Peyer's patch (tissue), 4 donors: Measurements from ENCODE around the gene MED16. TPM values are rescaled to one million over a fixed set of nuclear protein-coding genes. Genes with fewer than 3 reads are reported as not detected.

Experiments used
- DNase-seq, 3 donors: peaks; one replicate each; pipeline ENCODE4 v3.0.0-alpha.2; 2017 to 2019
- H3K27ac ChIP-seq, 4 donors: fragments of 200-600 bp; sonication (generic); one replicate each; pipeline ENCODE4 v1.5.1; 2016 to 2019
- H3K27me3 ChIP-seq, 2 donors: fragments of 200-600 bp; sonication (generic); one replicate each; pipeline ENCODE4 v1.5.1; 2019
- H3K36me3 ChIP-seq, 3 donors: fragments of 200-600 bp; sonication (generic); one replicate each; pipeline ENCODE4 v1.5.1; 2016 to 2019
- H3K4me1 ChIP-seq, 4 donors: fragments of 200-600 bp; sonication (generic); one replicate each; pipeline ENCODE4 v1.5.1; 2016 to 2019
- H3K4me3 ChIP-seq, 4 donors: fragments of 200-600 bp; sonication (generic); 1 replicate in 3 of 4; 2 replicates in 1 of 4; pipeline ENCODE4 v1.5.1; 2016 to 2019; ENCODE audit warnings: mild to moderate bottlenecking in 1 of 4
- H3K9me3 ChIP-seq, 4 donors: fragments of 200-600 bp; sonication (generic); one replicate each; pipeline ENCODE4 v1.5.1; 2016 to 2019; ENCODE audit warnings: mild to moderate bottlenecking in 1 of 4
- CTCF ChIP-seq, 6 experiments: fragments of 450-650 bp in 4 of 6; fragments of 200-600 bp in 2 of 6; sonication (generic) in 1 of 6; IDR thresholded peaks; one replicate each; pipeline ENCODE4 v1.5.1; 2017 to 2019; ENCODE audit warnings: antibody characterized with exemption in 6 of 6, mild to moderate bottlenecking in 3 of 6, moderate library complexity in 1 of 6
- POLR2A ChIP-seq, 2 donors: fragments of 450-650 bp; IDR thresholded peaks; one replicate each; pipeline ENCODE4 v1.5.1; 2017; ENCODE audit warnings: antibody characterized with exemption in 2 of 2, mild to moderate bottlenecking in 2 of 2, moderate library complexity in 2 of 2
- total RNA-seq, 4 donors: library from RNA; depleted of rRNA; stranded (reverse); fragments of >200 nt; gene quantifications; one replicate each; pipeline ENCODE4 v1.1.0, GENCODE V29; 2016

The MED16 gene
- total RNA-seq, 4 donors from 2014 or later: 60.2 to 83.6 (median 65.3) TPM

- no peak overlapping the region for H3K4me3 ChIP-seq
- peaks cover 0 to 24% (median 0%) of the 10 kb centered on the region in 3 donors for H3K36me3 ChIP-seq
- H3K4me1 ChIP-seq: peaks cover 0 to 8% (median 2%) of the 10 kb centered on the region in 4 donors
- no peak for DNase-seq
- TF ChIP-seq POLR2A (IDR thresholded peaks at IDR 0.05): no peak
- no peak for TF ChIP-seq CTCF (IDR thresholded peaks at IDR 0.05)
- no peak overlapping the region for H3K27ac ChIP-seq
- H3K27me3 ChIP-seq: no peaks in the 10 kb centered on the region
- no peaks in the 10 kb centered on the region for H3K9me3 ChIP-seq
These were observed 9.6 kb upstream of the MED16 start for GRCh38 chr19:902446-903226.

GRCh38 chr19:902093-902370, 9.0 kb upstream of the MED16 start:
- Histone ChIP-seq H3K4me1 (peaks cover 0 to 4% (median 1%) of the 10 kb centered on the region in 4 donors), H3K36me3 (peaks cover 0 to 29% (median 0%) of the 10 kb centered on the region in 3 donors), H3K27ac (no peak overlapping the region), H3K27me3 (no peaks in the 10 kb centered on the region), H3K9me3 (no peaks in the 10 kb centered on the region), H3K4me3 (no peak overlapping the region)
- TF ChIP-seq CTCF (IDR thresholded peaks at IDR 0.05) (no peak), POLR2A (IDR thresholded peaks at IDR 0.05) (no peak)
- no peak for DNase-seq

- H3K27ac ChIP-seq: no peak overlapping the region
- no peak overlapping the region for H3K4me3 ChIP-seq
- no peak for TF ChIP-seq CTCF (IDR thresholded peaks at IDR 0.05)
- no peak for TF ChIP-seq POLR2A (IDR thresholded peaks at IDR 0.05)
- H3K36me3 ChIP-seq: peaks cover 0 to 31% (median 0%) of the 10 kb centered on the region in 3 donors
- H3K4me1 ChIP-seq: peaks cover 0 to 2% (median 0%) of the 10 kb centered on the region in 4 donors
- no peaks in the 10 kb centered on the region for H3K27me3 ChIP-seq
- DNase-seq: no peak
- no peaks in the 10 kb centered on the region for H3K9me3 ChIP-seq
These were observed 8.5 kb upstream of the MED16 start for GRCh38 chr19:901216-902092.

GRCh38 chr19:900302-901111, 7.5 kb upstream of the MED16 start:
- Histone ChIP-seq H3K36me3 (peaks cover 0 to 31% (median 0%) of the 10 kb centered on the region in 3 donors), H3K4me3 (no peak overlapping the region), H3K4me1 (no peaks in the 10 kb centered on the region), H3K27ac (peak overlapping the region in 1 of 4 donors; percentile 19), H3K9me3 (no peaks in the 10 kb centered on the region), H3K27me3 (no peaks in the 10 kb centered on the region)
- DNase-seq: peak in 1 of 3 donors; percentile 64
- TF ChIP-seq CTCF (IDR thresholded peaks at IDR 0.05): no peak
- TF ChIP-seq POLR2A (IDR thresholded peaks at IDR 0.05): no peak

GRCh38 chr19:900043-900301, 7.0 kb upstream of the MED16 start:
- no peak for TF ChIP-seq CTCF (IDR thresholded peaks at IDR 0.05)
- TF ChIP-seq POLR2A (IDR thresholded peaks at IDR 0.05): no peak
- Histone ChIP-seq H3K9me3 (no peaks in the 10 kb centered on the region), H3K27me3 (no peaks in the 10 kb centered on the region), H3K4me3 (no peak overlapping the region), H3K27ac (peak overlapping the region in 1 of 4 donors; percentile 19), H3K4me1 (no peaks in the 10 kb centered on the region), H3K36me3 (peaks cover 0 to 31% (median 0%) of the 10 kb centered on the region in 3 donors)
- DNase-seq: no peak
